K562 (cell line): ENCODE measurements around the gene KLK15. TPM values are rescaled to one million over a fixed set of nuclear protein-coding genes. Genes with fewer than 3 reads are reported as not detected.

Experiments used
- AFF4 ChIP-seq: sonication (generic); formaldehyde crosslinking; IDR thresholded peaks from 2 replicates; pipeline ENCODE4 v1.8.0; 2023; ENCODE audit warnings: mild to moderate bottlenecking, missing genetic modification reagents
- CBFA2T2 ChIP-seq: fragments of 450-650 bp; conservative IDR thresholded peaks from 2 replicates; pipeline ENCODE4 v1.6.1; 2017; ENCODE audit warnings: mild to moderate bottlenecking
- CC2D1A ChIP-seq: fragments of 450-650 bp; IDR thresholded peaks from 2 replicates; pipeline ENCODE4 v1.6.1; 2017; ENCODE audit warnings: mild to moderate bottlenecking
- CREB3 ChIP-seq: fragments of 450-650 bp; conservative IDR thresholded peaks from 2 replicates; pipeline ENCODE4 v1.6.1; 2016; ENCODE audit warnings: missing genetic modification characterization, low read depth, mild to moderate bottlenecking, missing compliant biosample characterization, moderate library complexity
- LEF1 ChIP-seq: fragments of 450-650 bp; IDR thresholded peaks from 2 replicates; pipeline ENCODE4 v1.6.1; 2016; ENCODE audit warnings: mild to moderate bottlenecking
- NELFE ChIP-seq: IDR thresholded peaks from 2 replicates; pipeline ENCODE4 v1.6.1; 2011; ENCODE audit warnings: mild to moderate bottlenecking; ENCODE audit not compliant: insufficient read depth, insufficient read length
- RAD51 ChIP-seq: fragments of 450-650 bp; IDR thresholded peaks from 2 replicates; pipeline ENCODE4 v1.7.1; 2016; ENCODE audit warnings: low read depth, mild to moderate bottlenecking, borderline replicate concordance
- RBM14 ChIP-seq: fragments of 200-400 bp; formaldehyde crosslinking; IDR thresholded peaks from 2 replicates; pipeline ENCODE4 v1.6.1; 2018; ENCODE audit warnings: low read depth, mild to moderate bottlenecking, low read length, moderate library complexity, borderline replicate concordance; ENCODE audit not compliant: insufficient read depth
- SNRNP70 ChIP-seq: fragments of 200-400 bp; formaldehyde crosslinking; optimal IDR thresholded peaks from 2 replicates; pipeline ENCODE3; 2017; ENCODE audit warnings: low read depth, low read length
- ZBTB7A ChIP-seq: IDR thresholded peaks from 2 replicates; pipeline ENCODE4 v1.6.1; 2011; ENCODE audit warnings: low read depth, mild to moderate bottlenecking, low read length, moderate library complexity, borderline replicate concordance; ENCODE audit not compliant: control insufficient read depth
- ZNF175 ChIP-seq: fragments of 200-800 bp; sonication (Bioruptor generic); IDR thresholded peaks from 2 replicates; pipeline ENCODE4 v1.6.1; 2016; ENCODE audit warnings: low read depth, mild to moderate bottlenecking, missing genetic modification characterization, missing compliant biosample characterization
- ZNF318 ChIP-seq, 2 experiments: fragments of 450-650 bp; IDR thresholded peaks; 2 replicates each; pipeline ENCODE4 v1.6.1; 2016; ENCODE audit warnings: mild to moderate bottlenecking in 2 of 2, borderline replicate concordance in 1 of 2, low read depth in 1 of 2, moderate library complexity in 1 of 2
- ZNF584 ChIP-seq: fragments of 200-800 bp; sonication (Bioruptor generic); IDR thresholded peaks from 2 replicates; pipeline ENCODE4 v1.6.1; 2016; ENCODE audit warnings: low read depth, mild to moderate bottlenecking, missing genetic modification characterization, missing compliant biosample characterization
- polyA plus RNA-seq, 8 experiments: library from polyadenylated mRNA; depleted of rRNA in 4 of 8; stranded (reverse) in 5 of 8; unstranded in 3 of 8; fragments of >200 nt; fragmentation: Nextera tagmentation in 2 of 8; fragmentation: Illumina TruSeq in 1 of 8; extraction: Ambion mirVana in 2 of 8; extraction: Trizol in 1 of 8; gene quantifications; 2 replicates each; pipeline versions ENCODE4 v1.2.1 to v1.2.3, GENCODE V29; 2011 to 2014; ENCODE audit warnings: inconsistent platforms in 1 of 8, missing spikeins in 1 of 8
- total RNA-seq, 7 experiments: library from RNA; depleted of rRNA in 6 of 7; stranded (reverse); fragments of >200 nt in 6 of 7; fragmentation: Illumina TruSeq in 2 of 7; extraction: Trizol in 2 of 7; gene quantifications; 2 replicates each; pipeline versions ENCODE4 v1.2.1 to v1.2.3, GENCODE V29; 2011 to 2021; ENCODE audit warnings: low replicate concordance in 1 of 7

KLK15 gene
- total and polyA plus RNA-seq, 9 of the 15 experiments (the other 6 are each of a cell fraction or from before 2014, with no cell fraction given) = not detected

- TF ChIP-seq ZNF175 (CRISPR knock-in tag) = peak; percentile 77; the same call in 1 of the 2 replicates
- peak; percentile 45 for TF ChIP-seq CBFA2T2
- TF ChIP-seq CREB3 = no peak
- peak; percentile 90 for TF ChIP-seq ZBTB7A
- TF ChIP-seq LEF1 = no peak
- peak; percentile 13 for TF ChIP-seq NELFE
- TF ChIP-seq AFF4 = peak; percentile 95
- no peak for TF ChIP-seq ZNF584
- no peak for TF ChIP-seq SNRNP70
- no peak for TF ChIP-seq RBM14
- TF ChIP-seq RAD51 = peak; percentile 92
- TF ChIP-seq CC2D1A = no peak
- TF ChIP-seq ZNF318 (IDR thresholded peaks at IDR 0.05; ENCODE audit: borderline replicate concordance in 1 of 2, low read depth in 1 of 2) = 0 out of 4 replicates have a peak, but pooled peaks of 1 of the 2 experiments have one; percentile 18
Observed at GRCh38 chr19:50804420-50805272, 28.7 kb downstream of the KLK15 start (continued).
